Vagina (tissue), 2 donors: Measurements from ENCODE around the gene ZFHX3. TPM values are rescaled to one million over a fixed set of nuclear protein-coding genes. Genes with fewer than 3 reads are reported as not detected.
"Not testable (repeated sequence)": the region's sequence is repeated elsewhere in the genome, so short reads cannot be mapped to it uniquely, and the experiment has no call there.

Source experiments
- DNase-seq, 2 donors: peaks; one replicate each; pipeline ENCODE4 v3.0.0-alpha.2; 2017; ENCODE audit errors: extremely low spot score in 2 of 2
- H3K27ac ChIP-seq: fragments of 200-600 bp; sonication (generic); one replicate; pipeline ENCODE4 v1.5.1; 2019
- H3K27me3 ChIP-seq: fragments of 200-600 bp; sonication (generic); one replicate; pipeline ENCODE4 v1.5.1; 2019
- H3K36me3 ChIP-seq, 2 donors: fragments of 200-600 bp; sonication (generic); one replicate each; pipeline ENCODE4 v1.5.1; 2017 to 2019
- H3K4me1 ChIP-seq: fragments of 200-600 bp; sonication (generic); one replicate; pipeline ENCODE4 v1.5.1; 2019
- H3K4me3 ChIP-seq, 2 donors: fragments of 200-600 bp; sonication (generic); 1 replicate in 1 of 2; 2 replicates in 1 of 2; pipeline ENCODE4 v1.5.1; 2016 to 2019
- H3K9me3 ChIP-seq: fragments of 200-600 bp; sonication (generic); one replicate; pipeline ENCODE4 v1.5.1; 2019
- CTCF ChIP-seq, 3 experiments: fragments of 450-650 bp in 2 of 3; fragments of 200-600 bp in 1 of 3; sonication (generic) in 1 of 3; IDR thresholded peaks; one replicate each; pipeline ENCODE4 v1.5.1; 2017 to 2019; ENCODE audit warnings: antibody characterized with exemption in 3 of 3, mild to moderate bottlenecking in 2 of 3, moderate library complexity in 2 of 3
- POLR2A ChIP-seq, 2 donors: fragments of 450-650 bp; IDR thresholded peaks; one replicate each; pipeline ENCODE4 v1.6.1; 2017; ENCODE audit warnings: antibody characterized with exemption in 2 of 2, mild to moderate bottlenecking in 2 of 2, moderate library complexity in 2 of 2
- POLR2AphosphoS5 ChIP-seq, 2 donors: sonication (generic); formaldehyde crosslinking; IDR thresholded peaks; one replicate each; pipeline ENCODE4 v1.9.0; 2017; ENCODE audit warnings: antibody characterized with exemption in 2 of 2, mild to moderate bottlenecking in 2 of 2, low read depth in 1 of 2; ENCODE audit not compliant: insufficient read depth in 1 of 2
- intact Hi-C: fragments of 100-400 bp; cut with DNase I; formaldehyde crosslinking; loops from one replicate; pipeline ENCODE4 v1.15.1; 2023
- total RNA-seq: library from RNA; depleted of rRNA; stranded (reverse); fragments of >200 nt; gene quantifications from one replicate; pipeline ENCODE4 v1.2.3, GENCODE V29; 2016

The ZFHX3 gene
- total RNA-seq, 1 donor from 2014 or later = 28.0 TPM

DNA sequence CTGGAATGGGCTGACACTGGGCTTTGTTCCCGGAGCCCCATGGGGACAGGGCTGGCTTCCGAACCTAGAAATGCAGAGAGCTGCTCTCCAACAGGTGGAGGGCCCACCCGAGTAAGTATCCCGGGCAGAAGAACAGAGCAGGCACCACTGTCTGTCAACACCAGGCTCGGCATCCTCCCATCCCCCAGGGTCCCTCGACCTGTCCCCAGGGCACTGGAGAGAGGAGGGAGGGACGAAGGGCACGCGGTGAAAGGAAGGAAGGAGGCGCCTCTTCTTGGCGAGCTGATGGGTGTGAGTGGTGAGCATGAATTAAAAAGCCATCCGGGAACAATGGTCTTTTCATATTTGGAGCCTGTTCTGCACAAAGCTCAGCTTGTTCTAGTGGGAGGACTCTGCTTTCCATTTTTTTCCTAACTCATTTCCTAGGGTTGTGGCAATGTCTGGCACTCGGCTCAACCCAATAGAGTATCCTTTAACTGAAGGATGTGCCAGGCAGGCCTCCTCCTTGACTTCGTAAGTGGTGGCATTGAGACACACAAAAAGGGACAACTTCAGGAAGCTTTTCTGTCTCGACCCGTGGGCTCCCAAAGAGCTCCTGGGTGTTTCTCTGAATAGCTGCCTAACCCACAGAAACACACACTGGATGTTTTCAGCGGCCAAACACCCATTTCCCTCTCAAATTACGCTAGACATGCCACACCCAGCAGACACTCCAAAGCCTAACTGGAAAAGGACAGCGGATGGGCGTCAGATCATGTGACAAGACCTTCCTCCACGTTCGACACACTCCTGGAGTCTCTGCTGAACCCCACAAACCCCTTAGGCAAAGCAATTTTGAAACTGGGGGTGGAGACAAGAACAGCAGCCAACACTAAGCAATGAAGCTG, 47.7 kb downstream of the ZFHX3 start:
- DNase-seq = no peak
- no peaks in the 10 kb centered on the region for H3K36me3 ChIP-seq
- H3K4me1 ChIP-seq = peaks cover 51% of the 10 kb centered on the region
- no peak overlapping the region for H3K4me3 ChIP-seq
- TF ChIP-seq POLR2A (IDR thresholded peaks at IDR 0.05) (no peak), POLR2AphosphoS5 (IDR thresholded peaks at IDR 0.05; ENCODE audit: insufficient read depth in 1 of 2, low read depth in 1 of 2) (no peak), CTCF (IDR thresholded peaks at IDR 0.05) (no peak)
- H3K27me3 ChIP-seq = no peaks in the 10 kb centered on the region
- H3K9me3 ChIP-seq = no peaks in the 10 kb centered on the region
- peak overlapping the region; percentile 30 for H3K27ac ChIP-seq
- intact Hi-C loops = no loop called here

- no peak for DNase-seq
- TF ChIP-seq CTCF (IDR thresholded peaks at IDR 0.05) (no peak), POLR2AphosphoS5 (IDR thresholded peaks at IDR 0.05; ENCODE audit: insufficient read depth in 1 of 2, low read depth in 1 of 2) (no peak), POLR2A (IDR thresholded peaks at IDR 0.05) (no peak)
- Histone ChIP-seq H3K36me3 (no peaks in the 10 kb centered on the region), H3K27me3 (no peaks in the 10 kb centered on the region), H3K9me3 (no peaks in the 10 kb centered on the region), H3K27ac (peak overlapping the region; percentile 30), H3K4me3 (no peak overlapping the region), H3K4me1 (peaks cover 51% of the 10 kb centered on the region)
- intact Hi-C loops = loop anchor here (10.0 kb wide), 1 partner anchor 45 kb away; the partner anchor contains the start of gene ZFHX3
These were observed 48.3 kb downstream of the ZFHX3 start for GRCh38 chr16:72999541-73000019.

DNA sequence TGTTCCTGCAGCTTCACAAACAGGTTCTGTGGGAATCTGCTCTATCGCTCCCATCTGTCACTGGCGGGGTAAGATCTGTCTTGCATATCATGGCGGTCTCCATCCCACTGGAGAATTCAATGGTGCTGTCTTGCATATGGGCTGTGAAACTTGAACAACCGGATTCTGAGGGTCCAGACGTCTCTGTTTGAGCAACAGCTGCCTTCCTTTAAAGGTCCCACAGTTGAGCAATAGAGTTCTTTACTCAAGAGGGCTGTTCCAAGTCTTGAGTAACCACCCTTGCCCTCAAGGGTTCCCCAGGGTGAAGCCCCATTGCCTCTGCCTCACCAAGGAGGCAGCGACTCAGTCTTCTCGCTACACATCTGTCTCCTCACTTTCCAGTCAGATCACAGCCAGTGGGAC, 50.8 kb downstream of the ZFHX3 start:
- DNase-seq = no peak
- TF ChIP-seq POLR2A (IDR thresholded peaks at IDR 0.05) (no peak), POLR2AphosphoS5 (IDR thresholded peaks at IDR 0.05; ENCODE audit: insufficient read depth in 1 of 2, low read depth in 1 of 2) (peak in 1 of 2 donors; percentile 71)

DNA sequence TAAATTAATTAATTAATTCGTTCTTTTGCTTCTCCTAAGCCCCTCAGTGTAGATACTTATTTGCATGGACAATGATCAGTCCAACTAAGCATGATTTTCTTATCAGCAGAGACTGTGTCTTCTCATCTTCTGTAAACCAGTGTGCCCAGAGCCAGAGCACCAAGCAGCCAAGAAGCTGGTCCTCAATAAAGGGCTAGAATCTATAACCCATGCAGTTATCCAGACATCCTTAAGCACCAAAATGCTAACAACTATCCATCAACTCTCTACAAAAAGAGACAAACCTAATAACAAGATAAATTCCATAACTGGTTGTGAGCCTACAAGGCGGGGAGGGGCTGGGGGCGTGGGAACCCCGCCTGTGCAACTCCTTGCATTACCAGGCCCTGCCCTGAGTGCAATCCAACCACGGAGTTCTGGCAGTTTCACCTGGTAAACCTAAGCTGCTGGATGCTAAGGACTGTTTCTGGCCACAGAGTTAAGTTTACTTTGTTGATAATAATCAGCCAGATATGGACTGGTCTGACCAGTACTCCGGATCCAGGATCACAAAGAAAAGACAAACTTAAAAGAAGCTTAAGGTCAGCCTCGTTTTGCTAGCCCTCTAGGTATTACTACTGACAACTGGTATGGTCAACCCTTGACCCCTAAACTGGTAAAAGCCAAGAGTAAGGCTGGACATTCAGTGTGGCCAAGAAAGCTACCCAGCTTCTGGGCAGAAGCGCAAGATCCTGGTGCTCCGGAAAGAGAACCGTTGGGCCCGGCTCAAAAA, 51.5 kb downstream of the ZFHX3 start:
- Histone ChIP-seq H3K9me3 (no peaks in the 10 kb centered on the region), H3K36me3 (no peaks in the 10 kb centered on the region), H3K27ac (peak overlapping the region; percentile 15)

More for the DNA sequence above, 50.8 kb downstream of the ZFHX3 start:
- H3K36me3 ChIP-seq = no peaks in the 10 kb centered on the region
- H3K27me3 ChIP-seq = no peaks in the 10 kb centered on the region
- no peaks in the 10 kb centered on the region for H3K9me3 ChIP-seq
- no peak overlapping the region for H3K4me3 ChIP-seq
- peaks cover 57% of the 10 kb centered on the region for H3K4me1 ChIP-seq
- intact Hi-C loops = loop anchor here (10.0 kb wide), 1 partner anchor 48 kb away; the partner anchor contains the start of gene ZFHX3
- H3K27ac ChIP-seq = peak overlapping the region; percentile 25

DNA sequence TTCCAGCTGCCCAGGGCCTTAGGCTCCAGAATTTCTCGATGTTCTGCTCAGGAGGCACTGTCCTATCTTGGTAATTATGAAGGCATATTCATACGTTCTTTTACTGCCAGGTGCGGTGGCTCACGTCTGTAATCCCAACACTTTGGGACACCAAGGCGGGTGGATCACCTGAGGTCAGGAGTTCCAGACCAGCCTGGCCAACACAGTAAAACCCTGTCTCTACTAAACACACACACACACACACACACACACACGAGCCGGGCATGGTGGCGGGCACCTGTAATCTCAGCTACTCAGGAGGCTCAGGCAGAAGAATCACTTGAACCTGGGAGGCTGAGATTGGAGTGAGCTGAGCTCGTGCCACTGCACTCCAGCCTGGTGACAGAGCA, 52.1 kb downstream of the ZFHX3 start:
- DNase-seq, H3K36me3 ChIP-seq, H3K4me3 ChIP-seq, H3K27me3 ChIP-seq, H3K9me3 ChIP-seq, H3K27ac ChIP-seq: not testable (repeated sequence)
- peaks cover 67% of the 10 kb centered on the region for H3K4me1 ChIP-seq
- intact Hi-C loops = loop anchor here (10.0 kb wide), 1 partner anchor 49 kb away; the partner anchor contains the start of gene ZFHX3

More for the DNA sequence above, 51.5 kb downstream of the ZFHX3 start:
- no peak for DNase-seq
- Histone ChIP-seq H3K4me3 (no peak overlapping the region), H3K27me3 (no peaks in the 10 kb centered on the region), H3K4me1 (peaks cover 63% of the 10 kb centered on the region)
- no peak for TF ChIP-seq POLR2AphosphoS5 (IDR thresholded peaks at IDR 0.05; ENCODE audit: insufficient read depth in 1 of 2, low read depth in 1 of 2)
- TF ChIP-seq POLR2A (IDR thresholded peaks at IDR 0.05) = no peak
- no peak for TF ChIP-seq CTCF (IDR thresholded peaks at IDR 0.05)
- intact Hi-C loops = loop anchor here (10.0 kb wide), 1 partner anchor 48 kb away; the partner anchor contains the start of gene ZFHX3
